HepG2 (cell line): ENCODE measurements around the gene CHMP1A. TPM values are rescaled to one million over a fixed set of nuclear protein-coding genes. Genes with fewer than 3 reads are reported as not detected.
A peak's percentile ranks its signal among the peaks of the same experiment; 100 is the strongest.

Experiments used
- AHR ChIP-seq: IDR thresholded peaks from 2 replicates; pipeline ENCODE4 v1.6.1; 2018; ENCODE audit warnings: missing genetic modification reagents, missing compliant biosample characterization
- AKAP8 ChIP-seq: sonication (generic); formaldehyde crosslinking; IDR thresholded peaks from 2 replicates; pipeline ENCODE4 v1.5.1; 2020; ENCODE audit warnings: mild to moderate bottlenecking, missing genetic modification reagents
- ARNT2 ChIP-seq: sonication (generic); formaldehyde crosslinking; IDR thresholded peaks from 2 replicates; pipeline ENCODE4 v1.8.0; 2022; ENCODE audit warnings: mild to moderate bottlenecking, low read depth, missing genetic modification reagents, moderate library complexity
- E2F1 ChIP-seq: sonication (generic); formaldehyde crosslinking; IDR thresholded peaks from 2 replicates; pipeline ENCODE4 v1.5.0; 2020; ENCODE audit warnings: missing genetic modification reagents
- HIC2 ChIP-seq: sonication (generic); formaldehyde crosslinking; IDR thresholded peaks from 2 replicates; pipeline ENCODE4 v1.9.0; 2022; ENCODE audit warnings: low read depth, missing genetic modification reagents
- HMGXB3 ChIP-seq: sonication (generic); formaldehyde crosslinking; IDR thresholded peaks from 2 replicates; pipeline ENCODE4 v1.4.0; 2020; ENCODE audit warnings: missing genetic modification reagents, borderline replicate concordance
- HNF4A ChIP-seq: sonication (generic); formaldehyde crosslinking; IDR thresholded peaks from 2 replicates; pipeline ENCODE4 v1.4.0; 2020; ENCODE audit warnings: missing genetic modification reagents
- ISX ChIP-seq: sonication (generic); formaldehyde crosslinking; conservative IDR thresholded peaks from 2 replicates; pipeline ENCODE4 v1.5.0; 2020; ENCODE audit warnings: missing genetic modification reagents
- KLF6 ChIP-seq: IDR thresholded peaks from 2 replicates; pipeline ENCODE4 v1.8.0; 2016; ENCODE audit warnings: missing biosample characterization, missing genetic modification reagents
- NCOA5 ChIP-seq: sonication (generic); formaldehyde crosslinking; IDR thresholded peaks from 2 replicates; pipeline ENCODE4 v1.4.0; 2020; ENCODE audit warnings: missing genetic modification reagents
- NFIB ChIP-seq: sonication (generic); formaldehyde crosslinking; IDR thresholded peaks from 2 replicates; pipeline ENCODE4 v1.9.0; 2021; ENCODE audit warnings: missing genetic modification reagents, mild to moderate bottlenecking, borderline replicate concordance
- SPEN ChIP-seq: sonication (generic); formaldehyde crosslinking; IDR thresholded peaks from 2 replicates; pipeline ENCODE4 v1.5.1; 2020; ENCODE audit warnings: low read depth, mild to moderate bottlenecking, missing genetic modification reagents
- ZBTB26 ChIP-seq: IDR thresholded peaks from 2 replicates; pipeline ENCODE4 v1.6.1; 2016; ENCODE audit warnings: missing compliant biosample characterization, missing genetic modification reagents, borderline replicate concordance
- ZXDC ChIP-seq: sonication (generic); formaldehyde crosslinking; IDR thresholded peaks from 2 replicates; pipeline ENCODE4 v1.5.0; 2020; ENCODE audit warnings: mild to moderate bottlenecking, missing genetic modification reagents
- polyA plus RNA-seq, 8 experiments: library from polyadenylated mRNA; depleted of rRNA in 3 of 8; stranded (reverse) in 7 of 8; unstranded in 1 of 8; fragments of >200 nt; fragmentation: Illumina TruSeq in 4 of 8; extraction: Trizol in 4 of 8; gene quantifications; 2 replicates each; pipeline versions ENCODE4 v1.2.1 to v1.2.3, GENCODE V29; 2011 to 2016; ENCODE audit warnings: low read depth in 4 of 8, missing spikeins in 1 of 8, mixed read lengths in 1 of 8; ENCODE audit not compliant: insufficient read depth in 1 of 8
- total RNA-seq, 5 experiments: library from RNA; depleted of rRNA; stranded (reverse); fragments of >200 nt; fragmentation: Illumina TruSeq; extraction: Trizol; gene quantifications; 2 replicates each; pipeline ENCODE4 v1.2.3, GENCODE V29; 2016; ENCODE audit warnings: low read depth in 1 of 5

Gene CHMP1A
- total and polyA plus RNA-seq, 2 of the 13 experiments (the other 11 are each of a cell fraction or from before 2014, with no cell fraction given), result 69.4 to 73.3 TPM

- TF ChIP-seq ZXDC (CRISPR knock-in tag), result no peak
- peak; percentile 53; the same call in 1 of the 2 replicates for TF ChIP-seq HNF4A (CRISPR knock-in tag)
- no peak; the same call in 1 of the 2 replicates for TF ChIP-seq SPEN (CRISPR knock-in tag)
- TF ChIP-seq NFIB, result no peak
- no peak for TF ChIP-seq AHR (CRISPR knock-in tag)
- TF ChIP-seq HIC2 (CRISPR knock-in tag), result no peak; the same call in 1 of the 2 replicates
- TF ChIP-seq ZBTB26, result no peak
- TF ChIP-seq AKAP8 (CRISPR knock-in tag), result peak; percentile 99
- peak; percentile 49; the same call in 1 of the 2 replicates for TF ChIP-seq ARNT2 (CRISPR knock-in tag)
- no peak for TF ChIP-seq ISX (CRISPR knock-in tag)
- 0 out of 2 replicates have a peak, but pooled peaks have one; percentile 11 for TF ChIP-seq KLF6 (CRISPR knock-in tag)
- no peak for TF ChIP-seq E2F1 (CRISPR knock-in tag)
- no peak; the same call in 1 of the 2 replicates for TF ChIP-seq HMGXB3 (CRISPR knock-in tag)
- TF ChIP-seq NCOA5 (CRISPR knock-in tag), result 0 out of 2 replicates have a peak, but pooled peaks have one; percentile 40
Observed at GRCh38 chr16:89695086-89695874, 37.8 kb upstream of the CHMP1A start (continued).
